Gastrocnemius medialis (tissue), 4 donors: Measurements from ENCODE around the gene RSAD1. TPM values are rescaled to one million over a fixed set of nuclear protein-coding genes. Genes with fewer than 3 reads are reported as not detected.

Experiments used
- ATAC-seq, 2 donors: fragments of 150-250 bp; one replicate each; pipeline ENCODE4 v1.9.1; 2016
- DNase-seq, 2 donors: peaks; one replicate each; pipeline ENCODE4 v3.0.0-alpha.2; 2019
- H3K27ac ChIP-seq, 4 donors: fragments of 200-600 bp; sonication (generic); 1 replicate in 1 of 4; 2 replicates in 3 of 4; pipeline ENCODE4 v1.5.1; 2016 to 2018; ENCODE audit warnings: mild to moderate bottlenecking in 2 of 4, moderate library complexity in 1 of 4
- H3K27me3 ChIP-seq, 3 donors: fragments of 200-600 bp; sonication (generic) in 2 of 3; 1 replicate in 1 of 3; 2 replicates in 2 of 3; pipeline versions ENCODE4 v1.5.1 to v1.6.0; 2016 to 2019; ENCODE audit warnings: mild to moderate bottlenecking in 1 of 3, moderate library complexity in 1 of 3
- H3K36me3 ChIP-seq, 2 donors: fragments of 200-600 bp; sonication (generic) in 1 of 2; one replicate each; pipeline ENCODE4 v1.5.1; 2017 to 2018
- H3K4me1 ChIP-seq, 2 donors: fragments of 200-600 bp; sonication (generic) in 1 of 2; one replicate each; pipeline ENCODE4 v1.5.1; 2016 to 2017; ENCODE audit warnings: mild to moderate bottlenecking in 2 of 2
- H3K4me3 ChIP-seq, 4 donors: fragments of 200-600 bp; sonication (generic) in 3 of 4; 1 replicate in 1 of 4; 2 replicates in 3 of 4; pipeline ENCODE4 v1.5.1; 2016 to 2019; ENCODE audit warnings: mild to moderate bottlenecking in 2 of 4
- H3K9me3 ChIP-seq, 3 donors: fragments of 200-600 bp; sonication (generic) in 2 of 3; 1 replicate in 1 of 3; 2 replicates in 2 of 3; pipeline ENCODE4 v1.5.1; 2016 to 2019
- CTCF ChIP-seq, 5 experiments: fragments of 450-650 bp in 3 of 5; fragments of 200-600 bp in 2 of 5; sonication (generic) in 2 of 5; IDR thresholded peaks in 4 of 5; conservative IDR thresholded peaks in 1 of 5; 1 replicate in 4 of 5; 2 replicates in 1 of 5; pipeline ENCODE4 v1.5.1; 2016 to 2019; ENCODE audit warnings: antibody characterized with exemption in 5 of 5, mild to moderate bottlenecking in 3 of 5, moderate library complexity in 3 of 5
- POLR2A ChIP-seq, 2 donors: fragments of 450-650 bp; IDR thresholded peaks; one replicate each; pipeline ENCODE4 v1.6.1; 2017; ENCODE audit warnings: antibody characterized with exemption in 2 of 2, mild to moderate bottlenecking in 2 of 2, moderate library complexity in 2 of 2
- in situ Hi-C, 4 donors: fragments of 200-750 bp; cut with MboI; loops; one replicate each; pipeline versions ENCODE4 v1.15.0 to v1.8.0; 2017; ENCODE audit warnings: low sequenced_read_pairs in 4 of 4
- intact Hi-C: fragments of 100-400 bp; cut with DNase I; formaldehyde crosslinking; loops from one replicate; pipeline ENCODE4 v1.15.1; 2023; ENCODE audit warnings: low total_unique reads
- total RNA-seq, 4 donors: library from RNA; depleted of rRNA; stranded (reverse); fragments of >200 nt; gene quantifications; one replicate each; pipeline versions ENCODE4 v1.1.0 to v1.2.3, GENCODE V29; 2016

RSAD1 gene
- total RNA-seq, 4 donors from 2014 or later, result 27.1 to 67.4 (median 52.7) TPM

DNA sequence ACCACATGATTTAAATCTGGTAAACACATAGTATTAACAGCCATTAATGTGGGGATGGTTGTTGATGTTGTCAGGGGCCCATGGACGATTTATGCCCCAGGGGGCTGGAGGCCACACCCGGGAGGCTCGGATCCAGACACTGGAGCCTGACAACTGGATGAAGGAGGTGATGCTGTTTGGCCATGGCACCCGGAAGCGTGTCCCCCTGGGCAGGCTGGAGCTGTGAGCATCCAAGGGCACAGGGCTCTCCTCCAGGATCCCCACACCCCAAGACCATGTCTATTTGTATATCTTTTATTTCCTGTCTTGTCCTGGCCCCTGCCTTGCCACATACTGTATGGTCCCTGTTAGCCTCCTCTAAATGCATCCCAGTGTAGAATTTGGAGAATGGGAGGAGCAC is 4.6 kb downstream of the RSAD1 start:
- in situ Hi-C loops (loop anchor here in 2 of 4 donors (10.0 to 25.0 kb wide), 2 partner anchors 96 to 222 kb away; partner anchors contain the start of genes ANKRD40 (in 1 of the 2) and LRRC59 (in 1 of the 2)), intact Hi-C loops (loop anchor here (2.0 to 10.0 kb wide), 3 partner anchors 26 to 222 kb away; partner anchors contain the start of genes ANKRD40 and MYCBPAP)
- TF ChIP-seq CTCF (IDR thresholded peaks at IDR 0.05 in 4 of 5, conservative IDR thresholded peaks at IDR 0.05 in 1 of 5), result no peak
- TF ChIP-seq POLR2A (IDR thresholded peaks at IDR 0.05), result no peak
- Histone ChIP-seq H3K4me3 (no peak overlapping the region), H3K9me3 (no peaks in the 10 kb centered on the region), H3K4me1 (peaks cover 24 to 32% of the 10 kb centered on the region in 2 donors), H3K27me3 (no peaks in the 10 kb centered on the region), H3K36me3 (peaks cover 0 to 40% of the 10 kb centered on the region in 2 donors), H3K27ac (peak overlapping the region; percentile 95 to 98 (median 97))
- ATAC-seq (no peak), DNase-seq (no peak)

GRCh38 chr17:50484386-50485155 is 5.9 kb downstream of the RSAD1 start:
- H3K9me3 ChIP-seq, result no peaks in the 10 kb centered on the region
- H3K27me3 ChIP-seq, result no peaks in the 10 kb centered on the region
- H3K4me1 ChIP-seq, result peaks cover 18 to 28% of the 10 kb centered on the region in 2 donors
- no peak overlapping the region for H3K27ac ChIP-seq
- ATAC-seq (no peak), DNase-seq (no peak)
- intact Hi-C loops (loop anchor here (5.0 to 10.0 kb wide), 2 partner anchors 122 to 220 kb away; partner anchors contain the start of gene ANKRD40), in situ Hi-C loops (loop anchor here in 3 of 4 donors (5.0 to 25.0 kb wide), 3 partner anchors 97 to 220 kb away; partner anchors contain the start of genes ANKRD40 (in 1 of the 3) and LRRC59 (in 1 of the 3))
- H3K36me3 ChIP-seq, result peaks cover 0 to 40% of the 10 kb centered on the region in 2 donors
- no peak overlapping the region for H3K4me3 ChIP-seq
- no peak for TF ChIP-seq CTCF (IDR thresholded peaks at IDR 0.05 in 4 of 5, conservative IDR thresholded peaks at IDR 0.05 in 1 of 5)
- no peak for TF ChIP-seq POLR2A (IDR thresholded peaks at IDR 0.05)

DNA sequence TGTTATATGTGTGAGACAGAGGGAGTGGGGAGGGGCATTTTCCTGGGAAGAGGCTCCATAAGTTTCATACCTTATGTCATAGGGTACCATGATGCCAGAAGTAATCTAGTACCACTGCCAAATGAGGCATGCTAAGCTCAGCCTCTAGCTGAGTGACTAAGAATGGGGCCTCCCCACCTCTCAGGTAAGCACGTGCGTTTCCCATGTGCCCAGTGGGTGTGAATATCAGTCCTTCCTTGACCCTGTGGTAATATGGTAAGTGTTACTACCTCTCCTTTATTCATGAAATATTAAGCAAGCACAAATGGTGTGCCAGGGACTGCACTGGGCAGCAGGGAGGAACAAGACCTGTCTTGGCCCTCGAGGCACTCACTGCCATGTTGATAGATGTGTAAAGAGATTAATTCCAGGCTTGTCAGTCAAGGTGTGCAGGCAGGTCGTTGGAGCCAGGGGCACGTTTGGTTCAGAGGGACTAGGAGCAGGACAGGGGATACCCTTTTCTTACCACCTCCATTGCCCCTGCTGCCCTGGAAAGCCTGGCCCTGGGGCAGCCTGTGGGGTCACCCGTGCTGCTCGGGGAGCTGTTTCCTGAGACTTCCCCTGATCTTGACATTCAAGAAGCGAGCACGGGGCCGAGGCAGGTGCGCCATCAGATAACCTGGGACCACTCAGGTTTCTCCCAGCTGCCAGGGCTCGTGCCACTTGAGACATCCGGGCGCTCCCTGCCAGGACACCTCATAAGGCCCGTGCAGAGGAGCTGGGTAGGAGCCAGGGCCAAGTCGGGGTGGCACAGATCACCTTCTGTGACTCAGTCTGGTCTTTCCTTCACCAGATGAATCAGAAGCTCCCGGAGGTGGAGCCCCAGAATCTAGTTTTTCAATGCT is 8.8 kb downstream of the RSAD1 start:
- DNase-seq (peak; percentile 53 to 69), ATAC-seq (peak; percentile 53 to 67)
- intact Hi-C loops, result loop anchor here (10.0 kb wide), 1 partner anchor 217 kb away; the partner anchor contains the start of gene ANKRD40
- no peak overlapping the region for H3K4me3 ChIP-seq
- in situ Hi-C loops, result loop anchor here in 3 of 4 donors (5.0 to 25.0 kb wide), 3 partner anchors 100 to 217 kb away; partner anchors contain the start of genes ANKRD40 (in 1 of the 3) and LRRC59 (in 1 of the 3)
- no peaks in the 10 kb centered on the region for H3K9me3 ChIP-seq
- H3K4me1 ChIP-seq, result peaks cover 4 to 9% of the 10 kb centered on the region in 2 donors
- H3K27me3 ChIP-seq, result no peaks in the 10 kb centered on the region
- H3K36me3 ChIP-seq, result peaks cover 0 to 36% of the 10 kb centered on the region in 2 donors
- peak overlapping the region in 3 of 4 donors; percentile 5 to 67 (median 55) for H3K27ac ChIP-seq
- TF ChIP-seq POLR2A (IDR thresholded peaks at IDR 0.05) (no peak), CTCF (IDR thresholded peaks at IDR 0.05 in 4 of 5, conservative IDR thresholded peaks at IDR 0.05 in 1 of 5) (no peak)

GRCh38 chr17:50488880-50489279 is 10.2 kb downstream of the RSAD1 start:
- H3K36me3 ChIP-seq, result peaks cover 0 to 29% of the 10 kb centered on the region in 2 donors
- no peaks in the 10 kb centered on the region for H3K9me3 ChIP-seq
- H3K27me3 ChIP-seq, result no peaks in the 10 kb centered on the region
- no peak overlapping the region for H3K27ac ChIP-seq
- ATAC-seq (no peak), DNase-seq (no peak)
- TF ChIP-seq CTCF (IDR thresholded peaks at IDR 0.05 in 4 of 5, conservative IDR thresholded peaks at IDR 0.05 in 1 of 5) (no peak), POLR2A (IDR thresholded peaks at IDR 0.05) (no peak)
- in situ Hi-C loops (loop anchor here in 3 of 4 donors (5.0 to 25.0 kb wide), 3 partner anchors 102 to 216 kb away; partner anchors contain the start of genes ANKRD40 (in 1 of the 3) and LRRC59 (in 1 of the 3)), intact Hi-C loops (loop anchor here (10.0 kb wide), 1 partner anchor 216 kb away; the partner anchor contains the start of gene ANKRD40)
- H3K4me1 ChIP-seq, result no peaks in the 10 kb centered on the region
- no peak overlapping the region for H3K4me3 ChIP-seq
